ENCODE data around the gene ANKRD12.

GRCh38 chr18:9175115-9175514 lies 38.5 kb downstream of the ANKRD12 start:
- no peak for TF ChIP-seq CTCF (IDR thresholded peaks at IDR 0.05)
- TF ChIP-seq POLR2A (IDR thresholded peaks at IDR 0.05): no peak
